SKM-1 treated with dmso at 0.1 percent for 144 hours (cell line): Measurements from ENCODE around the gene IKBKE.

ENCODE experiments used
- DNase-seq: peaks from one replicate; lab custom pipeline; 2025; ENCODE audit not compliant: unreplicated experiment; lab: John Stamatoyannopoulos, UW

Gene IKBKE

GRCh38 chr1:206538086-206538770 lies 68.0 kb downstream of the IKBKE start:
- DNase-seq: no peak

DNA sequence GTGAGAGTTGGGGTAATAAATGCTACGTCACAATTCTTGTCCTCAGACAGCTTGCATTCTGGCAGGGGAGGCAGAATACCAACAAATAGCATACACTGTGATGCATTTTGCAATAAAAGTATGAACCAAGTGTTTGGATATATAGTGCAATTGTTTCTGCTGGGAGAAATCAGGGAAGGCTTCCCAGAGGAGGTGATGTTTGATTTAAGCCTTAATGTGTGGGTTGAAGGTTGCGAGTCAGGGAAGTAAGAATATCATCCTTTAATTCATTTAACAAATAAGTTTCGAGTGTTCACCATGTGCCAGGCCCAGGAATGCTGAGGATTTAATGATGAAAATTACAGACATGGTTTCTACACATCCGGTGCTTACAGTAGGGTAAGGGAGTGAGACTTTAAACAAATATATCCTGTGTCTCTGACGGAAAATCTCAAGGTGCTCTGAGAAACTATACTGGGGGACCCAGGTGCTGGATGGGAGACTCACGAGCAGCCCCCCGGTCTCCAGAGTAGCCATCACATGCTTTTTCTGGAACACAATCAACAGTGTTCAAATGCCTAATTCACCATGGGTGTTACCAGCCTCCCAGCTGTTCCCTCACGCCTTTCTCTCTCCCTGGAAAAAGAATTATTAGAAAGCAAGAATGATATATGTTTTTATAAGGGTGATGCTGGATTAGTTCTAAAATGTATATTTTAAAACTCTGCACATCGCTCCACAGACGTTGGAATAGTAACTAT lies 68.8 kb downstream of the IKBKE start:
- DNase-seq: no peak

- no peak for DNase-seq
Observed at GRCh38 chr1:206540044-206540780, 69.9 kb downstream of the IKBKE start.

DNA sequence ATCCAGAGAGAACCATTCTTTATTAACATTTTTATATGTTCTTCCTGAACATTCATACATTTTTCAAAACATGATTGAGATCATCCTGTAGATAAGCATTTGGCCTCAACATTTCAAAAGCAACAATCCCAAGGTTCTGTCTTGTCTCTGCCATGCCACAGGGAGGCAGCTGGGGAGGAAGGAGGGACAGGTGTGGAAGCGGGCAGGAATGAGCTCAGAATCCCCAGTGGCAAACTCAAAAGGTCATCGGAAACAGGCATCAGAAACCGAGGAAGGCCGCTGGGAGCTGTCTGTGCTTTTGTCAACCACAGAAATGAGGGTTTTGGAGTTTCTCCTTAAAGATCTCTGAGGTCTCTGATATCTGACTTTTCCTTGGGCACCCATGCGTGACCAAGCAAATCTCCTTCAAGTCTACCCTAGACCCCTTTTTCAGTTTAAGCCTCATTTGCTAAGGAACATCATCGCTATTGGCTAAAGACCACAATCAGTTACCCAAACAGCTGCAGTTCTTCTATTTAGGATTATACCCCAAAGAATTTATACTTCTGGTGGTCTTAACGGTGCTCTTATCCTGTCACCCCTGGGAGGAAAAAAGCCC lies 71.1 kb downstream of the IKBKE start:
- no peak for DNase-seq

DNA sequence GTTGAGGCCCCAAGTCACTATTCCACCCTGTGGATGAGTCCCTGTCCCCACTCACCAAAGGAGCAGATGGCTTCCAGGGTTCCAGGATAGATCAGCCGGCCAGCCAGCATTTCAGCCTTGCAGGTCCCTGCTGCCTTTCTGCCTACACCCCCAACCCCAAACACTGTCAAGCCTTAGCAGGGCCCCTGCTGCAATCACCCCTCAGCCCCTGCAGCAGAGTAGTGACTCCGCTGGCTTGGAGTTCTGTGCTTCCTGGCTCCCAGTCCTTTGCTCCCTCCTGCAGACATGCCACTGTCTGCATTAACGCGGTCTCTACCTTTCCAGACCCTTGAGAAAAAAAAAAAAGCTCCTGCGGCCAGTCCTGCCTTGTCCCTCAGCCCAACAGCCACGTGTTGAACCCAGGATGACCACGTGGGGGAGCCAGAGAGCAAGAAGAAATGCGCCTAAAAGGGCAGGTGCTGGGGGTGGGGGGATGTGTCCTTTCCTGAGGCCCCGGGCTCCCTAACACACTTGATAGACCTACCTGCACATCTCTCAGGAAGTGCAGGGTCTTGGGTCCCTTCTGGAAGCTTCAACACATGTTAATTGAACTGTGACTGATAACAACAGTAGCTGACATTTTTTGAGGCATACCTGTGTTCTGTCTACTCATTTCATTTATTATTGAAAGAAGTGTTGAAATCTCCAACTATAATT lies 74.4 kb downstream of the IKBKE start:
- peak; percentile 45 for DNase-seq

GRCh38 chr1:206545351-206545750 lies 75.1 kb downstream of the IKBKE start:
- no peak for DNase-seq
